ENCODE results near the gene NMRK1.

GRCh38 chr9:75065510-75065909 lies 22.4 kb downstream of the NMRK1 start:
- TF ChIP-seq CTCF (conservative IDR thresholded peaks at IDR 0.05 in 1 of 2, IDR thresholded peaks at IDR 0.05 in 1 of 2; ENCODE audit: extremely low read depth in 1 of 2, insufficient read depth in 1 of 2, low read depth in 1 of 2, low read length in 2 of 2) (no peak), EZH2 (IDR thresholded peaks at IDR 0.05; ENCODE audit: borderline replicate concordance, low read length) (no peak)
